Astrocyte (in vitro differentiated cells and primary cell): Measurements from ENCODE around the gene SECISBP2. TPM values are rescaled to one million over a fixed set of nuclear protein-coding genes. Genes with fewer than 3 reads are reported as not detected.

Experiments
- DNase-seq: peaks from one replicate; pipeline ENCODE4 v3.0.0-alpha.2; 2010; ENCODE audit warnings: low read depth
- FAIRE-seq: peaks from 2 replicates; lab custom pipeline; 2011; peaks lifted over from hg19 to GRCh38; lab: Jason Lieb, UNC
- H2AFZ ChIP-seq: 2 replicates; pipeline ENCODE4 v1.6.0; 2012; ENCODE audit warnings: low read depth, low read length, inconsistent platforms
- H3K27ac ChIP-seq: 2 replicates; pipeline ENCODE4 v1.5.1; 2011; ENCODE audit warnings: low read depth, low read length, inconsistent platforms
- H3K27me3 ChIP-seq: 2 replicates; pipeline ENCODE4 v1.6.0; 2011; ENCODE audit warnings: low read length, inconsistent platforms; ENCODE audit not compliant: insufficient read depth
- H3K36me3 ChIP-seq: 2 replicates; pipeline ENCODE4 v1.5.1; 2011; ENCODE audit warnings: low read length, inconsistent platforms; ENCODE audit not compliant: insufficient read depth
- H3K4me1 ChIP-seq: 2 replicates; pipeline ENCODE4 v1.5.1; 2011; ENCODE audit warnings: low read length, inconsistent platforms; ENCODE audit not compliant: insufficient read depth
- H3K4me2 ChIP-seq: 2 replicates; pipeline ENCODE4 v1.6.0; 2012; ENCODE audit warnings: low read length, inconsistent platforms
- H3K4me3 ChIP-seq: 2 replicates; pipeline ENCODE4 v1.5.1; 2011; ENCODE audit warnings: low read depth, mild to moderate bottlenecking, low read length, inconsistent platforms; ENCODE audit not compliant: insufficient read depth
- H3K79me2 ChIP-seq: 2 replicates; pipeline ENCODE4 v1.6.0; 2012; ENCODE audit warnings: mild to moderate bottlenecking, low read length, inconsistent platforms; ENCODE audit not compliant: insufficient read depth
- H3K9ac ChIP-seq: 2 replicates; pipeline ENCODE4 v1.6.0; 2012; ENCODE audit warnings: mild to moderate bottlenecking, low read length, inconsistent platforms
- H3K9me3 ChIP-seq: 2 replicates; pipeline ENCODE4 v1.5.1; 2012; ENCODE audit warnings: low read depth, mild to moderate bottlenecking, low read length, inconsistent platforms; ENCODE audit not compliant: insufficient read depth
- H4K20me1 ChIP-seq: 2 replicates; pipeline ENCODE4 v1.6.0; 2012; ENCODE audit warnings: low read length, inconsistent platforms; ENCODE audit not compliant: insufficient read depth
- H3K27ac Mint-ChIP-seq: one replicate; pipeline ENCODE4 v1.8.0; 2021; ENCODE audit warnings: mild to moderate bottlenecking, mixed read lengths; ENCODE audit not compliant: unreplicated experiment
- H3K27me3 Mint-ChIP-seq: one replicate; pipeline ENCODE4 v1.8.0; 2021; ENCODE audit warnings: low read depth, mixed read lengths; ENCODE audit not compliant: unreplicated experiment
- H3K36me3 Mint-ChIP-seq: one replicate; pipeline ENCODE4 v1.8.0; 2021; ENCODE audit warnings: low read depth, mixed read lengths; ENCODE audit not compliant: unreplicated experiment
- H3K4me1 Mint-ChIP-seq: one replicate; pipeline ENCODE4 v1.8.0; 2021; ENCODE audit warnings: low read depth, mixed read lengths; ENCODE audit not compliant: unreplicated experiment
- H3K4me3 Mint-ChIP-seq: one replicate; pipeline ENCODE4 v1.8.0; 2021; ENCODE audit warnings: mild to moderate bottlenecking, moderate library complexity, mixed read lengths; ENCODE audit not compliant: unreplicated experiment
- H3K9me3 Mint-ChIP-seq: one replicate; pipeline ENCODE4 v1.8.0; 2021; ENCODE audit warnings: mild to moderate bottlenecking, mixed read lengths; ENCODE audit not compliant: unreplicated experiment
- CTCF ChIP-seq: IDR thresholded peaks from 2 replicates; pipeline ENCODE4 v1.5.1; 2011; ENCODE audit warnings: low read depth, mild to moderate bottlenecking, inconsistent platforms, low read length, moderate library complexity; ENCODE audit not compliant: insufficient read depth
- EZH2 ChIP-seq: IDR thresholded peaks from 2 replicates; pipeline ENCODE4 v1.6.1; 2012; ENCODE audit warnings: mild to moderate bottlenecking, low read length, inconsistent platforms; ENCODE audit not compliant: insufficient read depth
- total RNA-seq: library from RNA; stranded (reverse); gene quantifications from 2 replicates; pipeline ENCODE4 v1.2.1, GENCODE V29; 2021

The SECISBP2 gene
- total RNA-seq, 1 donor from 2014 or later, result 19.0 TPM

GRCh38 chr9:89352451-89352850 lies 34.2 kb downstream of the SECISBP2 start:
- Mint-ChIP-seq H3K27me3 (no peaks in the 10 kb centered on the region), H3K4me3 (no peak overlapping the region), H3K9me3 (no peaks in the 10 kb centered on the region), H3K4me1 (no peaks in the 10 kb centered on the region), H3K27ac (no peak overlapping the region), H3K36me3 (peaks cover 35% of the 10 kb centered on the region)
- peaks cover 3% of the 10 kb centered on the region for H3K79me2 ChIP-seq
- no peaks in the 10 kb centered on the region for H3K4me1 ChIP-seq
- H3K27me3 ChIP-seq, result no peaks in the 10 kb centered on the region
- H4K20me1 ChIP-seq, result peaks cover 37% of the 10 kb centered on the region
- DNase-seq, result no peak
- no peak overlapping the region for H3K4me3 ChIP-seq
- no peak overlapping the region for H3K27ac ChIP-seq
- peaks cover 55% of the 10 kb centered on the region for H3K36me3 ChIP-seq
- no peak overlapping the region for H3K4me2 ChIP-seq
- no peak overlapping the region for H2AFZ ChIP-seq
- FAIRE-seq, result no peak
- no peak for TF ChIP-seq CTCF
- no peaks in the 10 kb centered on the region for H3K9me3 ChIP-seq
- no peak overlapping the region for H3K9ac ChIP-seq

- Histone ChIP-seq H3K4me1 (no peaks in the 10 kb centered on the region), H3K27ac (no peak overlapping the region), H4K20me1 (peaks cover 37% of the 10 kb centered on the region), H3K9me3 (no peaks in the 10 kb centered on the region), H3K4me2 (no peak overlapping the region), H3K4me3 (no peak overlapping the region), H2AFZ (no peak overlapping the region), H3K27me3 (no peaks in the 10 kb centered on the region), H3K79me2 (peaks cover 3% of the 10 kb centered on the region), H3K9ac (no peak overlapping the region), H3K36me3 (peaks cover 54% of the 10 kb centered on the region)
- H3K27ac Mint-ChIP-seq, result no peak overlapping the region
- H3K27me3 Mint-ChIP-seq, result no peaks in the 10 kb centered on the region
- H3K4me3 Mint-ChIP-seq, result no peak overlapping the region
- no peaks in the 10 kb centered on the region for H3K4me1 Mint-ChIP-seq
- TF ChIP-seq CTCF (no peak), EZH2 (no peak)
- peaks cover 35% of the 10 kb centered on the region for H3K36me3 Mint-ChIP-seq
- DNase-seq (no peak), FAIRE-seq (no peak)
- no peaks in the 10 kb centered on the region for H3K9me3 Mint-ChIP-seq
Observed at GRCh38 chr9:89352874-89353649, 34.8 kb downstream of the SECISBP2 start.

GRCh38 chr9:89353989-89354388 lies 35.7 kb downstream of the SECISBP2 start:
- H3K36me3 ChIP-seq, result peaks cover 58% of the 10 kb centered on the region
- no peaks in the 10 kb centered on the region for H3K4me1 Mint-ChIP-seq
- no peaks in the 10 kb centered on the region for H3K27me3 Mint-ChIP-seq

More at GRCh38 chr9:89353989-89354388, 35.7 kb downstream of the SECISBP2 start:
- Mint-ChIP-seq H3K4me3 (no peak overlapping the region), H3K9me3 (no peaks in the 10 kb centered on the region), H3K36me3 (peaks cover 33% of the 10 kb centered on the region), H3K27ac (no peak overlapping the region)
- Histone ChIP-seq H3K27me3 (no peaks in the 10 kb centered on the region), H3K9me3 (no peaks in the 10 kb centered on the region), H3K9ac (no peak overlapping the region), H3K27ac (no peak overlapping the region), H2AFZ (no peak overlapping the region), H4K20me1 (peaks cover 44% of the 10 kb centered on the region), H3K4me3 (no peak overlapping the region), H3K4me2 (no peak overlapping the region), H3K4me1 (no peaks in the 10 kb centered on the region), H3K79me2 (peaks cover 3% of the 10 kb centered on the region)
- TF ChIP-seq EZH2 (no peak), CTCF (no peak)
- DNase-seq (no peak), FAIRE-seq (no peak)
